GM10266 (cell line): ENCODE measurements around the gene STOML1.
"Not testable (repeated sequence)": the region's sequence is repeated elsewhere in the genome, so short reads cannot be mapped to it uniquely, and the experiment has no call there.

Experiments
- DNase-seq: peaks from one replicate; pipeline ENCODE4 v3.0.0; 2012; ENCODE audit errors: extremely low spot score
- CTCF ChIP-seq: IDR thresholded peaks from 2 replicates; pipeline ENCODE4 v1.5.1; 2012; ENCODE audit warnings: mild to moderate bottlenecking, low read depth; ENCODE audit not compliant: control insufficient read depth, insufficient read depth; ENCODE audit errors: missing control alignments

The STOML1 gene

GRCh38 chr15:73941044-73941443 is 51.1 kb downstream of the STOML1 start:
- no peak for DNase-seq
- TF ChIP-seq CTCF = no peak

- no peak for DNase-seq
- TF ChIP-seq CTCF = no peak
These were observed 51.8 kb downstream of the STOML1 start for GRCh38 chr15:73940061-73940981.

- TF ChIP-seq CTCF = no peak
- no peak for DNase-seq
These were observed 53.0 kb downstream of the STOML1 start for GRCh38 chr15:73939138-73939537.

- not testable (repeated sequence) for DNase-seq
These were observed 53.6 kb downstream of the STOML1 start for GRCh38 chr15:73938516-73938915.

- TF ChIP-seq CTCF = no peak
These were observed 54.4 kb downstream of the STOML1 start for GRCh38 chr15:73937726-73938125.

GRCh38 chr15:73937296-73937695 is 54.8 kb downstream of the STOML1 start:
- TF ChIP-seq CTCF = no peak
- no peak for DNase-seq

More at GRCh38 chr15:73937726-73938125, 54.4 kb downstream of the STOML1 start:
- no peak for DNase-seq

GRCh38 chr15:73936588-73937290 is 55.4 kb downstream of the STOML1 start:
- DNase-seq = no peak
- no peak for TF ChIP-seq CTCF
